ENCODE data around the gene PYGB. TPM values are rescaled to one million over a fixed set of nuclear protein-coding genes. Genes with fewer than 3 reads are reported as not detected.

PYGB gene
- total RNA-seq, 1 experiment from 2014 or later, result 216 TPM

- TF ChIP-seq EZH2 (IDR thresholded peaks at IDR 0.05; ENCODE audit: low read length, unreplicated experiment), result no peak
- no peak for TF ChIP-seq CTCF (conservative IDR thresholded peaks at IDR 0.05; ENCODE audit: low read depth, low read length)
- no peak for TF ChIP-seq EZH2phosphoT487 (IDR thresholded peaks at IDR 0.05; ENCODE audit: borderline replicate concordance, low read length)
- Histone ChIP-seq H3K4me2 (ENCODE audit: low read length) (no peak overlapping the region), H3K9me3 (ENCODE audit: low read length) (no peaks in the 10 kb centered on the region), H3F3A (ENCODE audit: low read length, unreplicated experiment) (no peaks in the 10 kb centered on the region), H3K36me3 (ENCODE audit: low read depth, low read length) (peaks cover 58% of the 10 kb centered on the region), H3K27ac (ENCODE audit: low read length) (no peak overlapping the region), H3K27me3 (ENCODE audit: low read length) (no peaks in the 10 kb centered on the region), H3K4me1 (ENCODE audit: insufficient read depth, low read length) (no peaks in the 10 kb centered on the region), H3K9ac (ENCODE audit: low read length) (no peak overlapping the region), H4K20me1 (ENCODE audit: low read length) (peaks cover 23% of the 10 kb centered on the region; the same call in 1 of the 2 replicates), H3K79me2 (ENCODE audit: low read length) (peaks cover 36% of the 10 kb centered on the region), H2AFZ (ENCODE audit: low read length) (no peak overlapping the region), H3K9me2 (replicated peaks; ENCODE audit: low read length) (no peaks in the 10 kb centered on the region), H3K4me3 (ENCODE audit: low read length) (no peak overlapping the region)
- ChIA-PET POLR2A (ENCODE audit: unreplicated experiment) (interaction anchor here (0.6 kb wide), 1 partner anchor 271 kb away, joined by 3 read pairs; no protein-coding TSS in a partner anchor), CTCF (no interaction called here)
- no TSS peak for BruUV-seq (replicated peaks)
- DNase-seq (no peak), ATAC-seq (no peak)
- intact Hi-C loops (cut with micrococcal nuclease), result no loop called here
Observed at GRCh38 chr20:25269833-25270170, 21.9 kb downstream of the PYGB start.

- POLR2A ChIA-PET (ENCODE audit: unreplicated experiment), result no interaction called here
Observed at GRCh38 chr20:25270829-25271251, 23.0 kb downstream of the PYGB start.

More at GRCh38 chr20:25270829-25271251, 23.0 kb downstream of the PYGB start:
- intact Hi-C loops (cut with micrococcal nuclease), result no loop called here
- H3K9ac ChIP-seq (ENCODE audit: low read length), result no peak overlapping the region
- no peak for ATAC-seq
- DNase-seq, result no peak
- H3K4me2 ChIP-seq (ENCODE audit: low read length), result no peak overlapping the region
- peaks cover 23% of the 10 kb centered on the region; the same call in 1 of the 2 replicates for H4K20me1 ChIP-seq (ENCODE audit: low read length)
- peaks cover 66% of the 10 kb centered on the region for H3K36me3 ChIP-seq (ENCODE audit: low read depth, low read length)
- no peaks in the 10 kb centered on the region for H3K9me2 ChIP-seq (replicated peaks; ENCODE audit: low read length)
- H3K4me3 ChIP-seq (ENCODE audit: low read length), result no peak overlapping the region
- no peak for TF ChIP-seq CTCF (conservative IDR thresholded peaks at IDR 0.05; ENCODE audit: low read depth, low read length)
- no peak for TF ChIP-seq EZH2phosphoT487 (IDR thresholded peaks at IDR 0.05; ENCODE audit: borderline replicate concordance, low read length)
- TF ChIP-seq EZH2 (IDR thresholded peaks at IDR 0.05; ENCODE audit: low read length, unreplicated experiment), result no peak
- BruUV-seq (replicated peaks), result no TSS peak
- no peaks in the 10 kb centered on the region for H3K27me3 ChIP-seq (ENCODE audit: low read length)
- CTCF ChIA-PET, result no interaction called here
- no peak overlapping the region for H3K27ac ChIP-seq (ENCODE audit: low read length)
- no peaks in the 10 kb centered on the region for H3K9me3 ChIP-seq (ENCODE audit: low read length)
- no peaks in the 10 kb centered on the region for H3K4me1 ChIP-seq (ENCODE audit: insufficient read depth, low read length)
- peaks cover 29% of the 10 kb centered on the region for H3K79me2 ChIP-seq (ENCODE audit: low read length)
- H3F3A ChIP-seq (ENCODE audit: low read length, unreplicated experiment), result no peaks in the 10 kb centered on the region
- no peak overlapping the region for H2AFZ ChIP-seq (ENCODE audit: low read length)

All from PC-3 (cell line).